NK-92 (cell line): Measurements from ENCODE around the gene CLINT1.
"Not testable (repeated sequence)": the region's sequence is repeated elsewhere in the genome, so short reads cannot be mapped to it uniquely, and the experiment has no call there.

Experiments
- DNase-seq: peaks from one replicate; lab custom pipeline; 2025; ENCODE audit not compliant: unreplicated experiment; lab: John Stamatoyannopoulos, UW

CLINT1 gene

GRCh38 chr5:157858527-157859226 is at the start of gene CLINT1:
Gene CLINT1 (minus strand): TSS chr5:157859145. CDS start chr5:157858970, 175 bp downstream.
- DNase-seq: peak; percentile 37

DNA sequence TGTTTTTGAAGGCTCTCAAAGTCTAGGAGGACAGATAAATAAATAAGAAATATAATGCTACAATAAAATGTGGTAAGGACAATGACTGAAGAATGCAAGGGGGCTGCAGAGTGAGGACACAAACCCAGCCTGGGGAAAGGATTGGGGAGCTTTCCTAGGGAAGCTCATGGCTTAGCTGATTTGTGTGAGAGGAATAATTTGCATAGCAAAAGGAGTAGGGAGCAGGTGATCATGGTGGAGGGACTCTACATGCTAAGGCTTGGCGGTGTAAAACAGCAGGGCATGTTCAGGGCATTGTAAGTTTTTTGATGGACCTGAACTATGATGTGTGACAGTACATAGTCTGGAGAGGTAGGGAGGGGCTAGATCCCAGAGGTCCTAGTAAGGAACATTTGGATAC is 49.5 kb upstream of the CLINT1 start:
- no peak for DNase-seq

GRCh38 chr5:157907479-157907878 is 48.5 kb upstream of the CLINT1 start:
- DNase-seq: no peak

DNA sequence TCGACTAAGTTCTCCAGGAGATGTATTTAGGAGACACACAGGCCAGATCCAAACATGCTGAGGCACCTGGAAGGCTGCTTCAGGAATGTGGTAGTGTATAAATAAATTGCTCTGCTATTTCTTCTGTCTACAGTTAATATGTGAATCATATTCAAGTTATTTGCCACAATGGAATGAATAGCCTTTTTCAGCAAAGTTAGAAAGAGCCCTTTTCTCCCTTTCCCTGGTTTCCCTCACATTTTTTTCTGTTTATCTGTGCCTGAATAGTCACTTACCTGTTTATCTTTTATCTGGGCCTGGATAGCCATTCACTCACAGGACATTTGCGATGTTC is 44.1 kb upstream of the CLINT1 start:
- no peak for DNase-seq

DNA sequence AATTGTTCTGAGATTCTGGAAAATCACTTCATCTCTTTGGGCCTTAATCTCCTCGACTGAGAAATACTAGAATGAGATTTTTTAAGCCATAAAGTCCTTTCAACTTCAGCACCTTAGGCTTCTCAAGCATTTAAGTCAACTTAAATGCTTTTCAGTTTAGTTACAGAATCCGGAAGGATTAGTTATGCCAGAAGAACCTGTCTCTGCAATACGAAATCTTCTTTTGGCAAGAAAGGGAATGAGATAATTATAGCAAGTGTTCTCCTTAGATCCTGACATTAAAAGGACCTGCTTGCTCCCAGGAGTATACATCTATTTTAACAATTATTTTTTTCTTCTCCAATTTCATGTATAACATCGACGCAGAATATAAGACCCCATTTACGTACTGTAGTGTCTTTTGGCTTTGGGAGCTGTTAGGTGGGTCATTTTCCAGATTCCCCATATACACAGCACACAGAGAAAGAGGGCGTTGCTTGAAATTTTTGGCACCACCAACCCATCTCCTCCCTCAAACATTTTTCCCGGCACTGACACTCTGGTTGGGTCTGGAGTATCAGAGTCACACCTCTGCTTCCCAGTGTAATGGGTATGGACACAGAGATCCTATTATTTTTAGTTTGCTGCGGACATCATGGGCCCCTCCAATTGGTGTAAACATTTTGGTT is 43.6 kb upstream of the CLINT1 start:
- DNase-seq: no peak

DNA sequence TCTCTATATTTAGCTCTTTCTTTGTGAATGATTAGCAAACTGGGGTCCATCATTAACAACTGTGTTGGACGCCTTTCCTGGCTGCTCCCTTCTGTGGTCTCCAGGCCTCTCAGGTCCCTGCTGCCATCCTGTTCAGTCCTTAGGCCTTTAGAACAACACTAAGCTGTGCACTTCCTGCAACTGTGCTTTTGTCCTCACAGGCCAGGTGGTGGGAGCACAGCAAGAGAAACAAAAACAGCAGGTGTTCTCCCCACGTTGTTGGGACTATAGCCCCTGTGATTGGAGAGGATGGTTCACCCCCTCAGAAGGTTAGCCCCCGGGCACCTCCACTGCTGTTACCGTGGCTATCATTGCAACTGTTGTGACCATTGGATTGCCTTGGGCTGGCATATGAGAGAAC is 41.7 kb upstream of the CLINT1 start:
- DNase-seq: no peak

- no peak for DNase-seq
Measured at GRCh38 chr5:157893611-157894010, 34.7 kb upstream of the CLINT1 start.

- DNase-seq: no peak
Measured at GRCh38 chr5:157892974-157893373, 34.0 kb upstream of the CLINT1 start.

DNA sequence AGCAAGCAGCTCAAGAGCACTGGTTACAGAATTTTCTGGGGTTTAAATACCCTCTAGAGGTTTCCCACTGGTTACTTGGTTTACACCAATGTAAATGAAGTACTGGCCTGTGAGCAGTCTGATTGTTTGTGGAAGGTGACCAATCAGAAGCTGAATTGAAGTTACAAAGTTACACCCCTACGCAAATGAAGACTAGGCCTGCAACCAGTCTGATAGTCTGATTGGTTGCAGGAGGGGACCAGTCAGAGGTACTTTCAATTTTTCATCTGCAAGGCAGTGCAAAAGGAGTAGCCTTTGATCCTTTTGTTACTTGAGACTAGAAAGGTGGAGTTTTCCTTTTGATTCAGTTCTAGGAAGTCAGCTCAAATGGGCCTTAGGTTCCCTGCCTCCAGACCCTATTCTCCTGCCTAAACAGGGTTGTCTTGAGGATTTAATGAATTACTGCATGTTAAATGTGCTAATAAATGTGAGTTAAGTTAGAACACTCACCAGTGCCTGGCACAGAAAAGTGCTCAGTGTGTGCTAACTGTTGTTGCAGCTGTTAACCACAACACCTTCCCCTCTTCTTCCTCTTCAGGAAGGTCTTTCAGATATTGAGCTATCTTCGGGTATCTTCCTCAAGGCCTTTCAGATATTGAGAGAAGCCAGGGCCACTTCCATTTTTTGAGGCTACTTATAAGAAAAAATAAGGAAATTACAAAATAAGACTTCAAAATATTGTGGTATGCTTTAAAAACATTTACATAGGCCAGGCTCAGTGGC is 32.1 kb upstream of the CLINT1 start:
- no peak for DNase-seq

DNA sequence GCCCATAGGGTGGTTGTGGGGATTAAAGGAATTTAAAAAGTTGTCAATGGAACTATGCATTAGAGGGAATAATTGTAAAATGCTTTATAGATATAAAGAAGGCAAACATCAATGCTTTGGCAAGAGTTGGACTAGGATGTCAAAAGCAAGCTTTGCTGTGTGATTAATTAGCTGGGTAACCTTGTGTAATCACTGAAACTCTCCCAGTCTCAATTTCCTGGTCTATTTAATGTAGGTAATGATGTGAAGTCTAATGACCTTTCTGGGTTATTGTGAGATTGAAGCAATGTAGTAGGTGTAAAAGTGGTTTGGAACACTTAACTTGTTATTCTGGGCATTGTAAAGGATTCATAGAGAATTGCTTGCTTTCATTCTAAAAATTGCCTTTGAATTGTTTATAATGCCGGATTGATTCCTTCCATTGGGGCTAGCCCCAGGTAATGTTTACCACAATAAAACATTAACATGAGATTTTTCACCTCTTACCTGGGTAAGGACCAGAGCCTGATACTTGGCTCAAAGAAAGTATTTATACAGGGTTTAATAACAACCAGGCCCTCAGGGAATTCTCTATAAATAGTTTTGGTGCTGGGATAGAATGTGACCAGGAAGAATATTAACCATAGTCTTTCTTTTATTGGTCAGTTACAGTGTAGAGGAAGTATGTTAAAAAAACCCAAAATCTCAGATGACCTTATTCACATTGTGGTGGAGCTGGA is 30.0 kb upstream of the CLINT1 start:
- no peak for DNase-seq

- DNase-seq: no peak
Measured at GRCh38 chr5:157886796-157887380, 27.9 kb upstream of the CLINT1 start.

DNA sequence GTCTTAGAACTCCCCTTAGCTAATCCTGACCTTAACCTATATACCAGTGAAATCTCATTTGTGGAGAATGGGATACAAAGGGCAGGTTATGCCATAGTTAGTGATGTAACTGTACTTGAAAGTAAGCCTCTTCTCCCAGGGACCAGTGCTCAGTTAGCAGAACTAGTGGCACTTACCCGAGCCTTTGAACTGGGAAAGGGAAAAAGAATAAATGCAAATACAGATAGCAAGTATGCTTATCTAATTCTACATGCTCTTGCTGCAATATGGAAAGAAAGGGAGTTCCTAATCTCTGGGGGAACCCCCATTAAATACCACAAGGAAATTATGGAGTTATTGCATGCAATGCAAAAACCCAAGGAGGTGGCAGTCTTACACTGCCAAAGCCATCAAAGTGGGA is 26.1 kb upstream of the CLINT1 start:
- DNase-seq: not testable (repeated sequence)

- DNase-seq: not testable (repeated sequence)
Measured at GRCh38 chr5:157881498-157881897, 22.6 kb upstream of the CLINT1 start.

- DNase-seq: no peak
Measured at GRCh38 chr5:157877821-157878220, 18.9 kb upstream of the CLINT1 start.

DNA sequence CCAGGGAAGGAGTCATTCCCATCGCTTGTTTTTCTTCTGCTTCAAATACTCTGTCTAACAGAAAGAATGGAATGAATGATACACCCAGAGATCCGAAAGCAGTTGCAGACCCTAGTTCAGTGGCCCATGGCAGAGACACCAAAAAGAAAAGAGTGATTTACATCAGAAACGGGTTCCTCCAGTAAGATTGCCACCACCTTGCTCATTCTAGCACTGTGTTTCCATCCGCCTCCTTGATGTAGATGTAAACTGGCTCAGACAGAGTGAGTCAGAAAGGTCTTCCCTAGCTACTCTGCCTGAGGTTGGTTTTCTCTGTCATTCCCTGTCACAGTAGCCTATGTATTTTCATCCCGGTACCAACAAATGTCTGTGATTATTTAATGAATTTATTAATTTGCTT is 15.9 kb upstream of the CLINT1 start:
- DNase-seq: no peak

DNA sequence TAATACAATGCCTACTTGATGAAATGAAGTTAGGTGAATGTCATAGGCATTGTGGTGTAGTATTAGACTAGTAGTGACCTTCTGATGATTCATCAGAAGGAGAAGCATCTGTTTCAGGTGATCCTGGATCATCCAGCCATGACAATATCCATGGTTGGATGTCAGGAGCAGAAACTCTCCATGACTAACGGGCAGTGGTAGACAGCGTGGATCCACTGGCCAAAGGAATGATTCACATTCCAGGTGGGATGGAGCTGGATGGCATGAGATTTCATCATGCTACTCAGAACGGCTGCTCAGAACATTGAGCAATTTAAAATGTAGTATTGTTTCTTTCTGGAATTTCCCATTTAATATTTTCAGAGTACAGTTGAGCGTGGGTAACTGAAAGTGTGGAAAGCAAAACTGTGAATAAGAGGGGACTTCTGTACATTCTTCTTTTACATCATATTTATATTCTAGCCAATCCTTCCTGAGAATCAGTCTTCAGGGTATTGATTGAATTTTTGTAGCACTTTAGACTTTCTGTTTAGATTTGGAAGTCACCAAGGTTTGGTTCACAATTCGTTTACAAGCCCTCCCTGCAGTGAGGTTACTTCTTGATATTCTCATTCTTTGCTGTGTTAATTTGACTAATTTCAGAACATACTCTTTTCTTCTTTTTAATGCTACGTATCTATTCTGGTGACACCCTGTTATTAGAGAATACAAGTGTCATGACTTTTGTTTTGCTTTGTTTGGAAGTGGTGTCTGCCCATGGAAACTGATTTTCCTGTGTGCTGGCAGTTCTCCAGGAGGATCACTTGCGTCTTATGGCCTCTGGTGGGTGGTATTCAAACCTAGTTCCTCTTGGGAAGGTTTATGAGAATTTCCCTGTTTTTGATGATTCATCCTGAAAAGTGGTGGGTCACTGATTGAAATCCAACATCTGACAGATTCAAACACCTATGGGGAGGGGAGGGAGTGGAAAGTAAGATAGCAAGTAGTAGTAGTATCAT is 12.2 kb upstream of the CLINT1 start:
- no peak for DNase-seq

DNA sequence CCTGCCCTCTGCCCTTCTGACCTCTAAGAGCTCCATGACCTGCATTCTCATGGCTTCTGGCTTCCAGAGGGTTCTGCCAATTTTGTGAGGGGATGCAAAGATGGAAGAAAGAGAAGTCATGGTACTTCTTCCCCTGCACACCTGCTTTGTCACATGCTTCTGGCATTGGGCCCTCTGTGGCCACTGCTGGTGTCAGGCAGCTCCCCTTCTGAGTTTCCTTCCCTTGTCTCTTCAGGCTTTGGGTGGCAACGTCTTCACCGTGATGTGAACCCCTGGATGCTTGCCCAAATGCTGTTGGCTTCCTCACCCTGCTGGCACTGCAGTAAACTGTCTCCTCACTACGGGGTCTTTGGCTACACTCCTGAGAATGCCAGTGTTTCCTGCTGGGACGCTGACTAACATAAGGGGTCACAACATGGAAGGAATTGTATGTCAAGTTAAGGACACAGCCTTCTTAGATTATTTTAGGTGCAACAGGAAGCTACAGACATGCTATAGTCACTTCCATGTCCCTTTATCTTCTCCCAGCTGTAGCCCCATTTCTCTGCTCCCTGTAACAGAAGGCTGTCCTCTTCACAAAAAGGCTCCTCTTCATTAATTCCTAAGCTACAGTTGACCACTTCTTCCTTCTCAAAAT is 8.9 kb upstream of the CLINT1 start:
- DNase-seq: no peak

GRCh38 chr5:157866536-157866935 is 7.6 kb upstream of the CLINT1 start:
- no peak for DNase-seq

DNA sequence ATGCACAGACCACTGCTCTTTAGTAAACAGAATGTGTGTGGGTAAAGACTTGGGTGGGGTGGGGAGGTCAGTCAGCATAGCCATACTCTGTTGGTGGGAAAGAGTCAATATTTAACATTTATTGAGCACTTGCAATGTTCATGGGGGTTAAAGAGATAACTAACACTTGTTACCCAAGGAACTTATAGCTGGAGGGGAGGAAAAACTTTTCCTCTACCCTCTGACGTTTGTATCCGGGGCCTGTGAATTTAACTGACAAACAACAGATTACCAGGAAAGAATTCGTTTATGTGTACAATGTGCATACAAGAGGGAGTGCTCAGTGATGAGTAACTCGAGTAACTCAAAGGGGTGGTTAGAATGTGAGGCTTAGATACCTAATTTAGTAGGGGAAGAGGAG is 6.8 kb upstream of the CLINT1 start:
- DNase-seq: no peak
